GM21529 (cell line): ENCODE data around the gene DHRS9.

Source experiments
- ATAC-seq: cut with Tn5 transposase; IDR thresholded peaks from one replicate; pipeline ENCODE4 v1.9.1; 2021; ENCODE audit not compliant: unreplicated experiment

DHRS9 gene

DNA sequence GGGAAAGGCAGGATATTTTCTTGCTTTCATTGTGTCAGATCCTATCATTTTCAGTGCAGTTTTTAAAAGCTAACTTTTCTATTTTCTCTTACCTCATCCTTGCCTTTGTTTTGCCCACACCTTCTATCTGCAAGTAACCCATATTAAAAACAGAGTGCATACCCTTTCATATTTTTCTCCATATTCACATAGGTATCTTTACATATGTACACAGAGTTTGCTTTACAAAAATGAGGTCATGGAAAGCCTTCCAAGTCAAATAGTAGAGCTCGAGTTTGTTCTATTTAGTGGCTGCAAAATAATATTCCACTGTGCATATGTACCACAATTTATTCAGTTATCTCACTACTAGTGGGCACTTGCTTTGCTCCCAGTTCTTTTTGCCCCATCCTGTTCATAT is 3.9 kb upstream of the DHRS9 start:
- ATAC-seq, result no peak

DNA sequence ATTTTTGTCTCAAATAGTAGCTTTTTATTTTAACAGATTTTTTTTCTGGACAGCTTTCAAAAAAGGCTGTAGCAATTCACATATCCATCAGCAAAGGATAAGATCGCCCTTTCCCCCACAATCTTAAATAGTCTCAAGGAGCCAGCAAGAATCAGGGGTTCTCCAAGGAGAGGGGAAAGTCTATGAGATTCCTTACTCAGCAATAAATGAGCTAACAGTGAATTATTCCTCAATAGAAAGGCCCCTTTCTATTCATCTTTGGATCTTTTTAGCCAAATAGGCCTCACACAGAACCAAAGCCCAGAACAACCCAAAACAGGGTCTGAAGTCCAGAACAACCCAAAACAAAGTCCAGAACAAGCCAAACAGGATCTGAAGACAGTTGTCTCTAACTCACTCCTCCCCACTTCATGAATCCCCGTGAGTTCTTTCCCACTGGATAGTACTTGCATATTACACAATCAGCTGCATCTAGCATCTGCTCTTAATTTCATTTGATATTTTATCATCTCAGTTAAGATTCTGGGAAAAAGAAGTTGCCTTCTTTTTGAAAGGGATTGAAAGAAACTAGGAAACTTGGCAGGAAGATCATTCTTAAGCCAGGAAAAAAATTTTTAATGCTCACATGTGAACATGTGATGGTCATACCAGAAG is 3.4 kb upstream of the DHRS9 start:
- no peak for ATAC-seq

DNA sequence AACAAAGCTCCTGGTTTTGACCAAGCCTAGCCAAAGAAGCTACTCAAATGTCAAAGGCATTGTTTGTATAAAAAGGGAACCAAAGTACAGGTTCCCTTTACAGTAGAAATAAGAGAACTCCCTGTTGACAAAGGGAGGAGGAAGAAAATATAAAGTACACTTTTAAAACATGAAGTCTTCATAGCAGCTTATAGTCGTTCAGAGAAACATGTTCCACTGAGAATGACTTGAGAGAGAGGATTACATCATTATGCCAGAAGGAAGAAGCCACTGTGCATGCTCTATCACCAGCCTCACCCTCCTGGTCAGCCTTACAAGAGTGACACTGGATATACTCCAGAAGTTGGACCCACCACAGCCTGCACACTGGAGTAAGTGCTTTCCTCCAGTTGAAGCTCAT is 2.5 kb upstream of the DHRS9 start:
- ATAC-seq, result no peak

DNA sequence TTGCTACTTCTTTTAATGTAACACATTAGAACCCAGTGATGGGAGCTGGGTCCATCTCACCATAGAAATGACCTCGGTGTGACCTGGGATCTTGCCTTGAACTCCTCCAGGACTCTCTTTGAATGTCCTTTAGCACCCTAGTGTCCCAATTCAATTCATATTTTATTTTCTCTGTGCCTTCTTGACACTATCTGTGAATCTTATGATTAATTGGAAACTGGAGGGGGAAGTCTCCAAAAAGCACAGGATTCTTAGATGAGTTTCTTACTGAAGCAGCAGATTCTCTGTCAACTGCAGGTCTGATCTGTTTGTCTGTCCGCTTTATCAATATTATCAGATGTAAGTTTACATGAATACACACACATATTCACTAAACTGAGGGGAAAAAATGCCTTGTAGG is 470 bp downstream of the DHRS9 start:
- ATAC-seq, result no peak

DNA sequence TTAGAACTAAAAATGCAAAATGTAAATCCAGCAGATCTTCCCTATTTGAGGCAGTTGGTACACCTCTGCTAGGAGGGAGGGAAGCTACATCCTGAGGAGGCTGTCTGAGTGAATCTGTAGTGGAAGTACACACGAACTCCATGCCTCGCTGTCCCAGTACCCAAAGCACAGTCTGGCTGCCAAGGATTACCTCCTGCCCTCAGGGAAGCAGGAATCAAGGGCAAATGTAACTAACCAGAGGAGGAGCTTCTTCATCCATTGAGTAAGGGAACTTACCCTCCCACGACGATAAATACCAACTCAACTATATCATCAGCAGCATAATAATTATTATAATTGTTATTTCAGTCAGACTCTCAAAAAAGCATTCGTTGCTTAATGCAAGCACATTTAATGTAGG is 2.1 kb downstream of the DHRS9 start:
- ATAC-seq, result no peak

DNA sequence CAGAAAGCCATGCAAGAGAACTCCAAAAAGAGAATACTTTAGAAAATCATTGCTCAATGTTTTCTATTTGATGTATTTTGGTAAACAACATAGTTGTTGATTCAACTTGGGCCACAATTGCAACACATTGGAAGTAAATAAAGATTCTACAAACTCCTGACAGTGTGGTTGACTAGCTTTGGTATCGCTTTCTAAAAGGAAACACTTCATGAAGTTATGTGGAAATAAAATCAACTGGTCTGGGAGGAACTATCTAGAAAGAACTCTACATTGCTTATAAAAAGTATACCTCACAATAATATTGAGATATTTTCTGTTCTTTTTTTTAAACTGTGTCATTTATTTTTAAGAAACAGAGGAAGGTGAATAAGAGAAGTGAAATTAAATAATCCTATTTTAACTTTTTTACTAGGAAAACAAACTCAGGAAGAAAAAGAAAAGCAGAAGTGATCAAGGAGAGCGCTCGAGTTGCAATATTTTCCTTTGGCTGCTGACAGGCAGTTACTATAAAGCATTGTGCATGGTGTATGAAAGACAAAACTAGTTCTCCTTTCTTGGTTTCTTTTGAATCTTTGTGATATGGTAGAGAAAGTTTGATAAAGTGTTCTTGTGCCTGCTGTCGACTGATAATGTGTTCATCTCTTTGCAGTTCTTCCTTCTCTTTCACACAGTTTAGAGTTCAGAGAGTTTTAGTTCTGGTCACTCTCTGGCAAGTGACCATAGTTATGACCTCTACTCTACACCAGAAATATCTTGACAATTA is 3.0 kb downstream of the DHRS9 start:
- ATAC-seq, result peak; percentile 63

DNA sequence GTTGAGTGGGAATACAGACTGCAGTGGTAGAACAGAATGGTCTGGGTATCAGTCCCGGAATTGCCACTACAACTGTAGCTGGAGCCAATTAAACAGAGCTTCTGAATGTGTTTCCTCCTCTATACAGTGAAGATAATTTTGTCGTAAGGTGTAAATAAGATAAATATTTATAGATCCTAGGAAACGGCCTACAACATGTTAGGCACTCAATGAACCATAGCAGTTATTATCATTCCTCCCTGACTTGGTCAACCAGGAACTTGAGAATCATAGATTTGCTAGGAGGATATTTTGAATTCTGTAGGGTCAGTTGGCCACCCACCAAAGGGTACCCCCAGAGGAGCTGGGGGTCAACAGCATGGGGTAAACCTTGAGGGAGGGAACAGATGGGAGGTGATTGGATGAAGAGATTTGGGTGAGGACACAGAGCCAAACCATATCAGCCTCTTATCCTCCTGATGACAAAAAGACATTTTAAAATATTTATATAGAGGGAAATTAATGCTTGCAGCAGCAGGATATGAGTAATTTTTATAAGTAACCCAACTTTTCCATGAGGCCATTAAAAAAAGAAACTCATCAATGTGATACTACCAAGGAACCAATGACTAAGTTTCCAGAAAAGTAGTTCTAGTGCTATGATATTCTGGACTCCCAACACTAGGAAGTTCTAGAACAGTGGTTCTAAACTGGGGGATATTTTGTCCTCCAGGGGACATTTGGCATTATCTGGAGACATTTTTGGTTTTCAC is 4.0 kb downstream of the DHRS9 start:
- ATAC-seq, result no peak

DNA sequence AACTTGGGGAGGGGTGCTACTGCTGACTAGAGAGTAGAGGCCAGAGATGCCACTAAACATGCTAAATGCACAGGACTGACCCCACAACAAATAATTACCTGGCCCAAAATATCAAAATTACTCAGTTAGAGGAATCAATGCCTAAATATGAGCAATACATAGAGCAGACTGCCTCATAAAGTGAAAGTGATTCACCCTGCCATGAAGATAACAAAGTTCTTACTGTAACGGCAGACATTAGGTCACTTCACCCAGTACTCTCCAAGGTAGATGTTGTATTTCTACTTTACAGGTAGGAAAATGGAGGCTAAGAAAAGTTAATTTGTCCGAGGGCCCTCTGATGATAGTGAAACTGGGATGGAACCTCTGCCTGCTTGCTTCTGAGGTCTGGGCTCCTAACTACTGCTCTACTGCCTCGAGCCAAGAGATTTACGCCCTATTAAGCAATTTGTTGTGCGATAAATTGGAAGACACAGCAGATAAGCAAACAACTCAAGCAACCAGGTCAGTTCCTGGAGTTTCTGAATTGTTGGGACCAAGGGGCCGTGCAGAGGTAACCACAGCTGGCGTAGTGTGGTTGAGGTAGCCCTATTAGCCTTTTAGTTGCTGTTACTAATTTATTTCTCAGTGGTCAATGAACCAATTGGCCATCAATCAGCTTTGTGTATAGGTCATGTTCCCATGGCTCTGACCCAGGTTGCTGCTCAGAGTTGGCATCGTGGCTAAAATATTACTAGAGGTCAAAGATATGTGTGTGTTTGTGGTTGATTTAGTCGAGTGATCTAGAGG is 4.8 kb downstream of the DHRS9 start:
- no peak for ATAC-seq

DNA sequence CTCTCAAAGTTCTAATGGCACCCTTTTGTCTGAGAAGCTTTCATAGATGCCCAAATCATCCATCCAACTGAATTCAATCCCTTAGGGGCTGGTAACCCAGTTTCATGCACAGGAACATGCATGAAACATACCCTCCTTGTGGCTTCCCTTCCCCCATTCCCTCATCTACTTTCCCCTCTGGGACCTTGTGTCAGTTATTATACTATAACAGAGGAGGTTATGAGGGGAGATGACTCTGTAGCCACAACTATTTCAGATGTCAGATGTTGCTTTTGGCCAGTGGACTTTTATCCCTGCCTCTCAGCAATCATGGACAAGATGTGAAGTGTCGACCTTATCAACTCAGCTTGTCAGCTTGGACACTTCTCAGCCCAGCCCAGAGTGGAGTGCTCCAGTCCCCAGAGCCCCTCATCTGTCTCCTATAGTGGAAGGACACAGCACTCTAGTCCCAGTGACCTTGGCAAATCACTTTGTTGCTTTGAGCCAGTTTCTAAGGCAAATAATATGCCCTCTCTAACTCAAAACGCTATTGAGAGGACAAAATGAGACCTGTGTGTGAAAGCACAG is 8.4 kb downstream of the DHRS9 start:
- no peak for ATAC-seq

DNA sequence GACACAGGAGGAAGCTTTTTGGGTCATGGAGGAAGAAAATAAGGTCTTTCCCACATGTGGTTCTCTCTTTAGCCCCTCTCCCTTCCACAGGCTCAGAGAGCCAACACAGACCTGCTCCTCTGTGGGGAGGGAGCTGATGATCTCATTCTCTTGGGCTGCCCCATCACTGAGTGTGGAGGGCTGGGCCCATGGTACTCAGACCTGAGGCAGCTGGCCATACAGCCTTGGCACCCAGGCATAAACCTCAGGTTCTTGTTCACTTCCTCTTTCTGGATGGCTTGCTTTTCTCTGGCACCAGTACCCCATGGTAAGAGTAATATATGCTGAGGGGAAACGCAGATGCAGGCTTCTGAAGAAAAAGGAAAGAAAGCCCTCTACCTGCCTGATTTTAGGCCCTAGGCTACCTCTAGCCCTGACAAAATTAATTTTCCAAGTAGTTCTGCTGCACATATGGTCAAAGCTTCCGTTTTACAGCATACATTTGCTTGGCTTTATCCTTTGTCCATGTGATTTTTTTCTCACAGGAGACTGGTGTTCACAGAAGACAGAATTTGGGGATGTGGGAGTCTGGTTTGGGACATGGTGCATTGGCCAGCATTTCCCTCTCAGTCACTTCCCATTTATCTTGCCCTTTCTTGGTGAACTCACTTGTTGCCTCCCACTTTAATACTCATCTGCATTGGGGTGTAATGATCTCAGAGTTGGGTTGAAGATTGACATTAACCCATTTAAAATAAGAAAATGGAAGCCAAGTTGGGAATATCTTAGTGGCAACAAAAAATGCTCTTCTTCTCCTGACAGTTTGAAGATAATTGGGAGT is 11.1 kb downstream of the DHRS9 start:
- peak; percentile 76 for ATAC-seq

DNA sequence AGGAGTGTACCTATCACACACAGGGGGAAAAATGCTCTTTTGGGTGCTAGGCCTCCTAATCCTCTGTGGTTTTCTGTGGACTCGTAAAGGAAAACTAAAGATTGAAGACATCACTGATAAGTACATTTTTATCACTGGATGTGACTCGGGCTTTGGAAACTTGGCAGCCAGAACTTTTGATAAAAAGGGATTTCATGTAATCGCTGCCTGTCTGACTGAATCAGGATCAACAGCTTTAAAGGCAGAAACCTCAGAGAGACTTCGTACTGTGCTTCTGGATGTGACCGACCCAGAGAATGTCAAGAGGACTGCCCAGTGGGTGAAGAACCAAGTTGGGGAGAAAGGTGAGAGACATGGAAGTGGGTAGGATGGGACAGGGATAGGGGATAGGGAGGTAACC is 12.2 kb downstream of the DHRS9 start:
- no peak for ATAC-seq

DNA sequence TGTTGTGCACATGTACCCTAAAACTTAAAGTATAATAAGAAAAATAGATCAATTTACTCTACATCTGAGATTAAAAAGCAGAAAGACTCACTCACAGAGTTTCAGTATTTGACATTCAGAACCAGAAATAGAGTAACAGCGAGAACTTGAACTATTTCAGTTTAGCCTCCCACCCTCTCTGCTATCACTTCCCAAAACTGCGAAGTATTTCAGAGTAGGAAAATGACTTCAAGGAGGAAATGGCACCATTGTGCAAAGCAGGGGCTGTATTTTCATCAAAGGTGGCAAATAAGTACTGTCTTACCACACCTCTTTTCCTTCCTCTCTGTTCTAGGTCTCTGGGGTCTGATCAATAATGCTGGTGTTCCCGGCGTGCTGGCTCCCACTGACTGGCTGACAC is 13.6 kb downstream of the DHRS9 start:
- peak; percentile 65 for ATAC-seq

DNA sequence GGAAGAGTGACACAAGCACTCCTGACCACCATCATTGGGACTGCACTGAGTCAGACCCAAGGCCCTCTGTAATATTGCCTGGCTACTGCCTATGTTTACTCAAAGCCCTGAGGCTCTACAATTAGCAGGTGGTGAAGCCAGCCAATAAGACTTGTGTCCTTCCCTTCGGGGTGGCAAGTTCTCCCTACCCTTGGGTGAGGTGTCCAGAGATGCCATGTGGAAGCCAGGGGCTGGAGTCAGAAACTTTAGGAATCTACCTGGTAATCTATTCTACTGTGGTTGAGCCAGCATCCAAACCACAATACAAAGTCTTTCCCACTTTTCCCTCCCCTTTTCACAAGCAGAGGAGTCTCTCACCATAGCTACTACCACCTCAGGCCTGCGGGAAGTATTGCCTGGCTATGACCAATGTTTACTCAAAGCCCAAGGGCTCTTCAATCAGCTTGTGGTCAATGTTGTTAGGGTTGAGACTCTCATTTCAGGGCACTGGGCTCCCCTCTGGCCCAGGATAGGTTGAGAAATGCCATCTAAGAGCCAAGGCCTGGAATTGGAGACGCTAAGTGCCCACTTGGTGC is 17.6 kb downstream of the DHRS9 start:
- ATAC-seq, result no peak

DNA sequence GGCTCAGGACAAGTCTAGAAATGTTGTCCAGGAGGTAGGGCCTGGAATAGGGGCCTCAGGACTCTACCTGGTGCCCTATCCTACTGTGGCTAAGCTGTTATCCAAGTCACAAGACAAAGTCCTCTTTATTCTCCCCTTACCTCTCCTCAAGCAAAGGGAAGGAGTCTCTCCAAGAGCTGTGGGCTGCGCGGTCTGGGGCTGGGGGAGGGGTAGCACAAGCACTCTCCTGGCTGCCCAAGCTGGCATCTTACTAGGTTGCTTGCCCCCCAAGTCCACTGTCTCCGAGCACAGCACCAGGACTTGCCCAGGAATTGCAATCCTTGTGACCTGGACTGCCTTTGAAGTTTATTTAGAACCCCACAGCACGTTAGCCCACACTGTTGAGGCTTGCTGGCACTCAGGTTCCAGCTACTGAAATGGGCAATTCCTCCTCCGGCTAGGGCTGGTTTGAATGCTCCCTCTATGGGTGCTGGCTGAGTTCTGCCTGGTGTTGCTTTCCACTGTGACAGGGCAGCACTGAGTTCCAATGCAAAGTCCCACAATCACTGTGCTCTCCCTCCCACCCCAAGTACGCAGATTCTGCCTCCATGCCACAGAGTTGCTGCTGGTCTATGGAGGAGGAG is 18.5 kb downstream of the DHRS9 start:
- ATAC-seq, result no peak

DNA sequence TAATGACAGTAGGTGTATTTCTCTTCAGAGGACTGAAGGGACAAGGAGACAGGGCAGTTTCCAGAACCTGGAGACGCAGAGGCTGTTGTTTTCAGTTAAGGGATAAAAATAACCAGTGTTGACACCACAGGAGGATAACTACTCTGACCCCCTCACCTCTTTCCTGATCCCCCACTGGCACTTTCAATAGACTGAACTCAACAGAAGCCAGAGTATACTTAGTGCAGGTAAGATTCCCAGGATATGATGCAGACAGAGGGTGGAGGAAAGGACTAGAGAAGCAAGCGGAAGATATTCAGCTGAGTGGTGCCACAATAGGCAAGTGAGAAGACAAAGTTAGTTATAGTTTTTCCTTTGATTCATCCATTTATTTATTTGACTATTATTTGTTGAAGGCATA is 19.8 kb downstream of the DHRS9 start:
- no peak for ATAC-seq

DNA sequence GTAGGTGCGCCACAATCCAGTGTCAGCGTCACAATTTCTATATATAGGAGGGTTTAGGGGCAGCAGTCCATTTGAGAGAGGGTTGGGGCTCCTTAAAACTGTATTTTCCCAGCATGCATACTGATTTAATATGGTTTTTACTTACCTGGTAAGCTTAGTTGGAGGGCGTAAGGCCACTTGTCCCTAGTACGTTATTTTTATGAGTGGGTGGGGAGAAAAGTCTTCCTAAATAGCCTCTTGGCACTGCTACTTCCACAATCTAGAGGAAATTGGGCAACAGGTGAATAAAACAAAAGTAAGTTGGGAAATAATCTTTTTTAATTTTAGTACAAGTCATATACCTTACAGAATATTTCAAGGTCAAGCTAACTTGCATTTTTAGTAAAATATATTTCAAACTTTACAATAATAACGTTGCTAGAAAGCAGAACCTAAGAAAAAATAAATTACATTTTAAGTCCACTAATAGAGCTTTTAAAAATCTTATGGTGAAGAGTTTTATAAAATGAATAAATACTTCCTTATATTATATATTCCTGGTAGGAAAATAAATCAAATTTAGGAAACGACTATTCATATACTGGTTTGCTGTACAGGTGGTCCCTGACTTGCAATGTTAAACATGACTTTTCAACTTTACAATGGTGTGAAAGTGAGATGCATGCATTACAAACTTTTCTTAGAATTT is 20.9 kb downstream of the DHRS9 start:
- no peak for ATAC-seq

DNA sequence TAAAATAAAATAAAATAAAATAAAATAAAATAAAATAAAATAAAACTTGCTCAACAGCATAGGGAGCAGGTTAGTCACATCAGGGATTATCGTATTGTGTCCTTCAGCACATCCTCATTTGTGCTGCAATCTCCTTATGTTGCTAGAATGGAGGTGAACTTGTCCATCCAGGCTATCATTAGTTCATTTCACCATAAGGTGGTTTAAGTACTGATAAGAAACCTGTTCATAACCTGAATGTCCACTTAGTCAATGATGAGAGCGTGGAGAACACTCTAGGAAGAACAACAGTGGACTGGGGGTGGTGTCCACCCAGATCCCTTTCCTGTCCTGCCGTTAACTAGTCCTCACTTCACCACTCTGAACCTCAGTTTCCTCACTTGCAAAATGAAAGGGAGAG is 21.9 kb downstream of the DHRS9 start:
- ATAC-seq, result no peak

DNA sequence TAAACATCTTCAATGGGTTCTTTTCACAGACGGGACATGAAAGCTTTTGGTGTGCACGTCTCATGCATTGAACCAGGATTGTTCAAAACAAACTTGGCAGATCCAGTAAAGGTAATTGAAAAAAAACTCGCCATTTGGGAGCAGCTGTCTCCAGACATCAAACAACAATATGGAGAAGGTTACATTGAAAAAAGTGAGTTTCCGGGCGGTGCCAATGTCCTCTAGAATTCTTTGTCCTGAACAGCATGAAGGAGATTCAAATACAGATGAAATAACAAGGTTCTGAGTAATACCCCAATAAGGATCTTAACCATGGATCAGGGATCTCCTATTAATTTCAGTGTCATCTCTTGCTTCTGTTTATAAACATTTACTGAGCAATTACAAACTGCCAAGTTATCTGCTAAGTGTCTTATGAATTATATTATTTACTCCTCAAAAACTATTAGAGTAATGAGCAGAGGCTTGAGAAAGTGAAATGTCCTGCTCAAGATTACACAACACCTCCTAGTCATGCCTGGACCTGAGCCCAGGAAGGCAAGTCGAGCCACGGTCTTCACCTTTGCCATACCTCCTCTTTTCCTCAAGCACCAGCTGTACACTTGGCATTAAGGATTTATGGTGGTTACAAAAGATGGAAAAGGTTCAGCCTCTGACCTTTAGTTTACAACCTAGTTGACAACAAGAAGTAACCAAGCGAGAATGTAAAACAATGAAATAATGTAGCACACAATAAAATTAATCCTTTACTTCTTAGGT is 22.6 kb downstream of the DHRS9 start:
- ATAC-seq, result no peak
